ENCODE results near the gene NEK11.

NEK11 gene

DNA sequence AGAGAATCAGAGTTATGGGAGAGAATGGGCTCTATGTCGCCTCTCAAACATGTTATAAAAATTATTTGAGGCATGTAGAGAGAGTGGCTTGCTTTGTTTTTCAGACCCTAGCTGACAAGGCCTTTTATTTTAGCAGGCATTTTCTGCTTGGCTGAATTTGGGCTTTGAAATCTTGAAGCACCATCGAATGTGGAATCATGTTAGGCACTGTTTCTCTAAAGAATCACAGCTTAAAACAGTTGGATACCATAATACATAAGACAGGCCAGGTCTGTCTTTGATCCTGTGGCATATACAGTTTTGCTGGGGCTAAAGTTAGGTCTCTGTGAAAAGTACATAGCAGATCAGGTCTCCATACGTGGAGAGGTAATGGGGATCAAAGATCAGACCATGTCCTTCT is 142.7 kb downstream of the NEK11 start:
- H2BK5ac ChIP-seq (ENCODE audit: low read length), result no peak overlapping the region
- WGBS (ENCODE audit: extremely low coverage, insufficient coverage, low lambda C conversion rate), result no CpG with 5 or more reads among the region's 3 CpGs
- no peak overlapping the region for H2BK120ac ChIP-seq (ENCODE audit: low read depth, low read length)
- no peak overlapping the region for H4K8ac ChIP-seq (ENCODE audit: low read depth, low read length)
- H3K9ac ChIP-seq (ENCODE audit: low read length), result no peak overlapping the region
- no peak overlapping the region for H4K5ac ChIP-seq (ENCODE audit: low read length)
- no peak overlapping the region for H3K4me2 ChIP-seq (ENCODE audit: low read length)
- H2AK5ac ChIP-seq (ENCODE audit: low read length), result no peak overlapping the region
- H3K36me3 ChIP-seq (ENCODE audit: control insufficient read depth, insufficient read depth, low read length), result no peaks in the 10 kb centered on the region
- H2BK15ac ChIP-seq (replicated peaks; ENCODE audit: low read depth), result no peak overlapping the region
- H3K27me3 ChIP-seq (ENCODE audit: insufficient read depth, low read length, poor library complexity), result no peaks in the 10 kb centered on the region
- no peak overlapping the region for H3K18ac ChIP-seq (ENCODE audit: low read length)
- H3K79me2 ChIP-seq (ENCODE audit: control insufficient read depth, insufficient read depth, low read length), result no peaks in the 10 kb centered on the region
- no peaks in the 10 kb centered on the region for H3K4me1 ChIP-seq (ENCODE audit: control insufficient read depth, low read depth, low read length)
- no peak overlapping the region for H3K23ac ChIP-seq (ENCODE audit: low read length)
- H3K4me3 ChIP-seq (ENCODE audit: low read length), result no peak overlapping the region
- no peak overlapping the region for H3K4ac ChIP-seq (ENCODE audit: low read depth, low read length)
- no peak overlapping the region for H3K27ac ChIP-seq (ENCODE audit: low read depth, low read length)
- no peak overlapping the region for H3K56ac ChIP-seq (ENCODE audit: low read length)
- H3K79me1 ChIP-seq (ENCODE audit: low read length), result no peaks in the 10 kb centered on the region
- no peak for DNase-seq

DNA sequence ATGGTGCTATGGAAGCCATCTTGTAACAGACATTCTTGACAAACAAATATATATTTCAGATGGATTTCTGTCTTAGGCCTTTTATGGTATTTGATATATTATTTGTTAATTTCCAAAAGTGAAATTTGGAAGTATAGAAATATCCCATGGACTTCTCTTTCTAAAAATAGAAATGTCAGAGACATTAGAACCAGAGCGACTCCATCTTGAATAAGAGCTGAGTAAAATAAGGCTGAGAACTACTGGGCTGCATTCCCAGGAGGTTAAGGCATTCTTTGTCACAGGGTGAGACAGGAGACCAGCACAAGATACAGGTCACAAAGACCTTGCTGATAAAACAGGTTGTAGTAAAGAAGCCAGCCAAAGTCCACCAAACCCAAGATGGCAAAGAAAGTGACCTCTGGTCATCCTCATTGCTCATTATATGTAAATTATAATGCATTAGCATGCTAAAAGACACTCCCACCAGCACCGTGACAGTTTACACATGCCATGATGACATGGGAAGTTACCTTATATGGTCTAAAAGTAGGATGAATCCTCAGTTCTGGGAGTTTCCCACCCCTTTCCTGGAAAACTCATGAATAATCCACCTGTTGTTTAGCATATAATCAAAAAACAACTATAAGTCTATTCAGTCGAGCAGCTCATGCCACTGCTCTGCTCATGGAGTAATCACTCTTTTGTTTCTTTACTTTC is 146.0 kb downstream of the NEK11 start:
- no peak overlapping the region for H4K8ac ChIP-seq (ENCODE audit: low read depth, low read length)
- DNase-seq, result no peak

DNA sequence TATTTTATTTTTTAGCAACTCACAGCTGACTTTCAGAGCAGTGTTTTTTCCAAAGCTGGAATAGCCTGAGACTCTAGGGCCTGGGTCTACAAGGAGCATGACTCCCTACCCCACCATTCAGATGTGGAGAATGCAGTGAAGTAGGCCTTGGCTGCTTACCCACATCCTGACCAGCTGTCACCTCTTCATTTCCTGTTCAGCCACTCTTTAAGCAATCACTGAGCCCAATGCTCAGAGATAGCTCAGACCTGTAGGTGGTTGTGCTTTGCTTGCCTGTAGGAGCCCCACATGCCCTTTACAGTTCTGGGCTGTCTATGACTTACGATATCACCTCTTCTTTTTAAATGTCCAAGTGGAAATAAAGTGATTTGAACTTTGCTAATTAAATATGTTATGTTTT is 148.1 kb downstream of the NEK11 start:
- no CpG with 5 or more reads among the region's 1 CpG for WGBS (ENCODE audit: extremely low coverage, insufficient coverage, low lambda C conversion rate)
- H3K36me3 ChIP-seq (ENCODE audit: control insufficient read depth, insufficient read depth, low read length), result no peaks in the 10 kb centered on the region
- no peak overlapping the region for H4K8ac ChIP-seq (ENCODE audit: low read depth, low read length)
- H3K27me3 ChIP-seq (ENCODE audit: insufficient read depth, low read length, poor library complexity), result no peaks in the 10 kb centered on the region
- H3K9ac ChIP-seq (ENCODE audit: low read length), result no peak overlapping the region
- no peaks in the 10 kb centered on the region for H3K79me2 ChIP-seq (ENCODE audit: control insufficient read depth, insufficient read depth, low read length)
- no peaks in the 10 kb centered on the region for H3K79me1 ChIP-seq (ENCODE audit: low read length)
- no peak overlapping the region for H3K4me3 ChIP-seq (ENCODE audit: low read length)
- H3K4me2 ChIP-seq (ENCODE audit: low read length), result no peak overlapping the region
- H2BK120ac ChIP-seq (ENCODE audit: low read depth, low read length), result no peak overlapping the region
- no peak overlapping the region for H3K27ac ChIP-seq (ENCODE audit: low read depth, low read length)
- H2AK5ac ChIP-seq (ENCODE audit: low read length), result no peak overlapping the region
- H2BK15ac ChIP-seq (replicated peaks; ENCODE audit: low read depth), result no peak overlapping the region
- no peaks in the 10 kb centered on the region for H3K4me1 ChIP-seq (ENCODE audit: control insufficient read depth, low read depth, low read length)
- no peak overlapping the region for H4K5ac ChIP-seq (ENCODE audit: low read length)
- H3K4ac ChIP-seq (ENCODE audit: low read depth, low read length), result no peak overlapping the region
- DNase-seq, result peak; percentile 33
- no peak overlapping the region for H3K23ac ChIP-seq (ENCODE audit: low read length)
- H3K18ac ChIP-seq (ENCODE audit: low read length), result no peak overlapping the region
- H2BK5ac ChIP-seq (ENCODE audit: low read length), result no peak overlapping the region
- no peak overlapping the region for H3K56ac ChIP-seq (ENCODE audit: low read length)

More for the DNA sequence above, 146.0 kb downstream of the NEK11 start:
- no peaks in the 10 kb centered on the region for H3K79me2 ChIP-seq (ENCODE audit: control insufficient read depth, insufficient read depth, low read length)
- no peak overlapping the region for H3K4me3 ChIP-seq (ENCODE audit: low read length)
- no peak overlapping the region for H3K56ac ChIP-seq (ENCODE audit: low read length)
- H2BK5ac ChIP-seq (ENCODE audit: low read length), result no peak overlapping the region
- H3K27ac ChIP-seq (ENCODE audit: low read depth, low read length), result no peak overlapping the region
- H3K4me2 ChIP-seq (ENCODE audit: low read length), result no peak overlapping the region
- no peak overlapping the region for H3K23ac ChIP-seq (ENCODE audit: low read length)
- no peak overlapping the region for H2AK5ac ChIP-seq (ENCODE audit: low read length)
- H3K27me3 ChIP-seq (ENCODE audit: insufficient read depth, low read length, poor library complexity), result no peaks in the 10 kb centered on the region
- H2BK15ac ChIP-seq (replicated peaks; ENCODE audit: low read depth), result no peak overlapping the region
- no peak overlapping the region for H3K9ac ChIP-seq (ENCODE audit: low read length)
- no peaks in the 10 kb centered on the region for H3K79me1 ChIP-seq (ENCODE audit: low read length)
- H3K4me1 ChIP-seq (ENCODE audit: control insufficient read depth, low read depth, low read length), result no peaks in the 10 kb centered on the region
- H2BK120ac ChIP-seq (ENCODE audit: low read depth, low read length), result no peak overlapping the region
- H4K5ac ChIP-seq (ENCODE audit: low read length), result no peak overlapping the region
- WGBS (ENCODE audit: extremely low coverage, insufficient coverage, low lambda C conversion rate), result no CpG with 5 or more reads among the region's 3 CpGs
- H3K18ac ChIP-seq (ENCODE audit: low read length), result no peak overlapping the region
- no peak overlapping the region for H3K4ac ChIP-seq (ENCODE audit: low read depth, low read length)
- H3K36me3 ChIP-seq (ENCODE audit: control insufficient read depth, insufficient read depth, low read length), result no peaks in the 10 kb centered on the region

DNA sequence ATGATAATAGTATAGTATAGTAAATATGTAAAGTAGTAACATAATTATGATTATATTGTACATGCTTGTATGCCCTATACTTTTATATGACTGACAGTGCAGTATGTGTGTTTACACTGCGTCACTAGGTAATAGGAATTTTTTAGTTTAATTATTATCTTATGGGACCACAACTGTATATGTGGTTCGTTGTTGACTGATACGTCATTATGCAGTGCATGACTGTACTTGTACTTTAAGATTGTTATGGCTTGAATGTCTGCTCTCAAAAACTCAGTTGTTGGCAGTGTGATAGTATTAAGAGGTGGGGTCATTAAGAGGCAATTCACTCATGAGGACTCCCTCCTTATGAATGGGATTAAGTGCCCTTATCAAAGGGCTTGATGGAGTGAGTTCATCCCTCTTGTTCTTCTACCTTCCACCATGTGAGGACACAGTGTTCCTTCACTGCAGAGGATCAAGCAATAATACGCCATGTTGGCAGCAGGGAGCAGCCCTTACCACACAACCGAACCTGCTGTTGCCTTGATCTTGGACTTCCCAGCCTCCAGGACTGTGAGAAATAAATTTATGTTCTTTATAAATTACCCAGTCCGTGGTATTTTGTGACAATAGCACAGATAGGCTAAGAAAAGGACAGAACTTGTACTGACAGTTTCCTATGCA is 152.2 kb downstream of the NEK11 start:
- no peak overlapping the region for H3K4me2 ChIP-seq (ENCODE audit: low read length)
- H4K5ac ChIP-seq (ENCODE audit: low read length), result no peak overlapping the region
- no peak overlapping the region for H4K8ac ChIP-seq (ENCODE audit: low read depth, low read length)
- no peak overlapping the region for H3K18ac ChIP-seq (ENCODE audit: low read length)
- H2BK15ac ChIP-seq (replicated peaks; ENCODE audit: low read depth), result no peak overlapping the region
- no peak overlapping the region for H2AK5ac ChIP-seq (ENCODE audit: low read length)
- DNase-seq, result peak; percentile 5
- H3K79me2 ChIP-seq (ENCODE audit: control insufficient read depth, insufficient read depth, low read length), result no peaks in the 10 kb centered on the region
- no peaks in the 10 kb centered on the region for H3K27me3 ChIP-seq (ENCODE audit: insufficient read depth, low read length, poor library complexity)
- H3K9ac ChIP-seq (ENCODE audit: low read length), result no peak overlapping the region
- no CpG with 5 or more reads among the region's 6 CpGs for WGBS (ENCODE audit: extremely low coverage, insufficient coverage, low lambda C conversion rate)
- no peak overlapping the region for H3K27ac ChIP-seq (ENCODE audit: low read depth, low read length)
- no peaks in the 10 kb centered on the region for H3K36me3 ChIP-seq (ENCODE audit: control insufficient read depth, insufficient read depth, low read length)
- no peak overlapping the region for H3K56ac ChIP-seq (ENCODE audit: low read length)
- no peak overlapping the region for H3K4me3 ChIP-seq (ENCODE audit: low read length)
- no peak overlapping the region for H2BK5ac ChIP-seq (ENCODE audit: low read length)
- no peaks in the 10 kb centered on the region for H3K79me1 ChIP-seq (ENCODE audit: low read length)
- no peak overlapping the region for H3K4ac ChIP-seq (ENCODE audit: low read depth, low read length)
- H2BK120ac ChIP-seq (ENCODE audit: low read depth, low read length), result no peak overlapping the region
- no peaks in the 10 kb centered on the region for H3K4me1 ChIP-seq (ENCODE audit: control insufficient read depth, low read depth, low read length)
- H3K23ac ChIP-seq (ENCODE audit: low read length), result no peak overlapping the region

DNA sequence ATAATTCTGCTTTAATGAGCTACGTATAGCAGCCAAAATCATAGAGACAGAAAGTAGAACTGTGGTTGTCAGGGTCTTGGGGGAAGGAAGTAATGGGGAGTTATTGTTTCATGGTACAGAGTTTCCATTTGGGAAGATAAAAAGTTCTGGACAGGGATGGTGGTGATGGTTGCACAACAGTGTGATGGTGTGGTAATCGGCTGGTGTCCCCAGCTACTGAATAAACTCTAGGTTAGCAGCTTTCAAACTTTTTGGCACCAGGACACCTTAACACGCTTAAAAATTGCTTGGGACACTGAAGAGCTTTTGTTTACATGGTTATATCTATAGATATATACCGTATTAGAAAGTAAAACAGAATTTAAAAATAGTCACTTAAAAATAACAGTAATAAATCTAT is 166.0 kb downstream of the NEK11 start:
- Histone ChIP-seq H3K9ac (ENCODE audit: low read length) (no peak overlapping the region), H3K79me2 (ENCODE audit: control insufficient read depth, insufficient read depth, low read length) (no peaks in the 10 kb centered on the region), H3K27ac (ENCODE audit: low read depth, low read length) (no peak overlapping the region), H3K18ac (ENCODE audit: low read length) (no peak overlapping the region), H2BK120ac (ENCODE audit: low read depth, low read length) (no peak overlapping the region), H2BK5ac (ENCODE audit: low read length) (no peak overlapping the region), H3K4me3 (ENCODE audit: low read length) (no peak overlapping the region), H3K27me3 (ENCODE audit: insufficient read depth, low read length, poor library complexity) (no peaks in the 10 kb centered on the region), H3K23ac (ENCODE audit: low read length) (no peak overlapping the region), H3K4me2 (ENCODE audit: low read length) (no peak overlapping the region), H3K79me1 (ENCODE audit: low read length) (no peaks in the 10 kb centered on the region), H3K56ac (ENCODE audit: low read length) (no peak overlapping the region), H4K5ac (ENCODE audit: low read length) (no peak overlapping the region), H2AK5ac (ENCODE audit: low read length) (no peak overlapping the region), H2BK15ac (replicated peaks; ENCODE audit: low read depth) (no peak overlapping the region), H4K8ac (ENCODE audit: low read depth, low read length) (no peak overlapping the region), H3K4ac (ENCODE audit: low read depth, low read length) (no peak overlapping the region), H3K4me1 (ENCODE audit: control insufficient read depth, low read depth, low read length) (no peaks in the 10 kb centered on the region), H3K36me3 (ENCODE audit: control insufficient read depth, insufficient read depth, low read length) (no peaks in the 10 kb centered on the region)
- no CpG with 5 or more reads among the region's 4 CpGs for WGBS (ENCODE audit: extremely low coverage, insufficient coverage, low lambda C conversion rate)
- no peak for DNase-seq

Measured in mesendoderm (in vitro differentiated cells).